Lower leg skin (tissue), 3 donors: ENCODE results near the gene OXNAD1.

Experiments used
- POLR2A ChIP-seq, 2 donors: fragments of 450-650 bp; IDR thresholded peaks; one replicate each; pipeline ENCODE4 v1.6.1; 2016 to 2017; ENCODE audit warnings: antibody characterized with exemption in 2 of 2, mild to moderate bottlenecking in 1 of 2, moderate library complexity in 1 of 2
- TF ChIP-seq, protein P1 (sequence below), 3 donors: fragments of 450-650 bp; IDR thresholded peaks; one replicate each; pipeline ENCODE4 v1.5.1; 2016; ENCODE audit warnings: antibody characterized with exemption in 3 of 3, mild to moderate bottlenecking in 3 of 3, moderate library complexity in 2 of 3

DNA sequence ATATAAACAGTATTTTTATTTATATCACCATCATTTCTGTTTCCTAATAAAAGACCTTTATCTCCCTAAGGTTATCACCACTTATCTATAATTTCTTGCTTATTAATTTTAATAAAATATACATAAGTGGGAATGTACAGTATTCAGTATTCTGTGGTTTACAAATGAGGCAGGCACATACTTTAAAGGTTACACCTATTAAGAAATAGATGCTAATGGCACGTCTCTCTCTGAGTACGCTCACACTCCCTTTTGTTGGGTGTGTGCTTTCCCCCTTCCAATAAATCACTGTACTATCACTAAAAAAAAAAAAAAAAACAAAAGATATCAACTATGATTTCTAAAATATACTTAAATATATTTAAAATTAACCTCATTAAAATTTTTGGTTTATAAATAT is 8.9 kb downstream of the OXNAD1 start:
- TF ChIP-seq POLR2A (IDR thresholded peaks at IDR 0.05): no peak
- TF ChIP-seq, protein P1, sequence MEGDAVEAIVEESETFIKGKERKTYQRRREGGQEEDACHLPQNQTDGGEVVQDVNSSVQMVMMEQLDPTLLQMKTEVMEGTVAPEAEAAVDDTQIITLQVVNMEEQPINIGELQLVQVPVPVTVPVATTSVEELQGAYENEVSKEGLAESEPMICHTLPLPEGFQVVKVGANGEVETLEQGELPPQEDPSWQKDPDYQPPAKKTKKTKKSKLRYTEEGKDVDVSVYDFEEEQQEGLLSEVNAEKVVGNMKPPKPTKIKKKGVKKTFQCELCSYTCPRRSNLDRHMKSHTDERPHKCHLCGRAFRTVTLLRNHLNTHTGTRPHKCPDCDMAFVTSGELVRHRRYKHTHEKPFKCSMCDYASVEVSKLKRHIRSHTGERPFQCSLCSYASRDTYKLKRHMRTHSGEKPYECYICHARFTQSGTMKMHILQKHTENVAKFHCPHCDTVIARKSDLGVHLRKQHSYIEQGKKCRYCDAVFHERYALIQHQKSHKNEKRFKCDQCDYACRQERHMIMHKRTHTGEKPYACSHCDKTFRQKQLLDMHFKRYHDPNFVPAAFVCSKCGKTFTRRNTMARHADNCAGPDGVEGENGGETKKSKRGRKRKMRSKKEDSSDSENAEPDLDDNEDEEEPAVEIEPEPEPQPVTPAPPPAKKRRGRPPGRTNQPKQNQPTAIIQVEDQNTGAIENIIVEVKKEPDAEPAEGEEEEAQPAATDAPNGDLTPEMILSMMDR (IDR thresholded peaks at IDR 0.05): no peak
